GM18526 (cell line): Measurements from ENCODE around the gene GRIK4.

Experiments
- POLR2A ChIP-seq: IDR thresholded peaks from 3 replicates; pipeline ENCODE4 v1.6.1; 2011; ENCODE audit not compliant: insufficient read length; ENCODE audit errors: extremely low read depth

The GRIK4 gene

DNA sequence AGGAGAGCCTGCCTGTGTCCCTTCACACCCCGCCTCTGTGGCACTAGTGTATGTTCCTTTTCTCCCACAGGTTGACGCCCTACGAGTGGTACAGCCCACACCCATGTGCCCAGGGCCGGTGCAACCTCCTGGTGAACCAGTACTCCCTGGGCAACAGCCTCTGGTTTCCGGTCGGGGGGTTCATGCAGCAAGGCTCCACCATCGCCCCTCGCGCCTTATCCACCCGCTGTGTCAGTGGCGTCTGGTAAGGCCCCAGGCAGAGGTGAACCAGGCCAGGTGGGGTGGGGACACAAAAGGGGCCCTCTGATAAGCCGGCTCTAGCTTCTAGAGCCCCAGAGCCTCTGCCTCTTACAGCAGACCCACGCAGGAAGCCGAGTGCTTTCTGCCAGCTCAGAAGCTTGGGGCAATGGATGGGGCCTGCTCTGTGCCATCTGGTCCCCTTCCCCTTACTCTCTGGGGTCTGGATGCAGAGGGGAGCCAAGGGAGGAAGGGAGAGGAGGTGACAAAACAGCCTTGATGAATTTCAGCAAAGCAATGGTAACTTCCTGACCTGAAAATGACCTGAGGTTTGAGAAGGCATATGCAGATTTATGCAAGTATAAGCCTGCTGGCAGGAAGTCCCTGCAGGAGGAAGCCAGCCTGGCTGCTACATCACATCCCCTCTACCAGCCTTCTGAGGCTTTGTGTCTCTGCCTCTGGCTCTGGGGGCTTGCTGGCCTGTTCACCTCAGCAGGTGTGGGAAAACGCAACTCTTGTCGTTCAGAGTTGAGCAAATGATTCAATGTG lies 445.4 kb downstream of the GRIK4 start:
- no peak for TF ChIP-seq POLR2A

DNA sequence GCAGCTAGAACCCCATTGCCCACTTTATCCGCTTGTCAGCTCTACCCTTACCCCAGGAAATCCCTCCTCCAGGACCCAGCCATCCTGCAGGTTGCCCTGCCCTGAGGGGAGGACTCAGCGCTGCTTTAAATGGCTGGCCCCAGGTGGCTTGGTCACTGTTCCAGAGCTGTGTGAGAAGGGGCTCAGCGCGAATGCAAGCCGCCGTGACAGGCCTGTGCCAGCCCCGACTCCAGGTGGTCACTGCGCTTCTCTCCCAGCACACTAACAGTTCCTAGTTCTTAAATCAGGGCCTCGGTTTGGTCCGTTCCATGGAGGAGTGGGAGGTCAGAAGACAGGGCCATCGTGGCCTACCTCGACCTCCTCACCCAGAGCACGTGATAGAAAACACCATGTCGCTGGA lies 446.6 kb downstream of the GRIK4 start:
- TF ChIP-seq POLR2A: no peak

DNA sequence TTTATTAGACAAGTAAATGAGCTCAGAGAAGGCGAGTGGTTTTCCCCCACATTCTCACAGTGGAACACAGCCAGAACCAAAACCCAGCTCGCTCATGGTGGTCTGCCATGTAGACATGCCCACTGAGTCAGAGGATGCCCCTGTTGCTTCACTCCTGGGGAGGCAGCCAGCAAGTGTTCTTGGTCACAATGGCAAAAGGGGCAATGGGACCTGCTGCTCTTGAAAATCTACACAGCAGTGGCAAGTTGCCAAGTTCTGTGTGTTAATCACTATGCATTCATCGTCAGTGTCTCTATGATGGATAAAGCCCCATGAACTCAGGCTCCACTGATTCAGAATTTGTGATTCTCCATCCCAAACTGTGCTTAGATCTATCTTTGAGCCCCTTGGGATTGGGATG lies 447.6 kb downstream of the GRIK4 start:
- TF ChIP-seq POLR2A: no peak

DNA sequence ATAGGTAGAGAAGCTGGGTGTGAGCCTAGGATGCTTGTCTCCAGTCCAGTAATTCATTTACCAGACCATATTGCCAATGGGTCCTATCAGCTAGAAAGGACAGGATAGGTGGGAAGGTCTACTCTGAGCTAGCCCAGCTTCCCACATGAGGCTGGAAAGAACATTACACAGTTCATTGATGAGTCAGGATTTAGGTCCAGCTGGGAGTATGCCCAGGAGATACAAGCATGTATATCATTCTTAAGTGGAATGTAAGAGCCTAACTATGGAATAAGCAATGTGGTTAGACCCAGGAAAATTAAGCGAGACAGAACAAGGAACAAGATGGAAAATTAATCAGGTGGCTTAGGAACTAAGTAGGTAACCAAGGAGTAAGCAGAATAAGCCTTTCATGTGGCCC lies 453.3 kb downstream of the GRIK4 start:
- no peak for TF ChIP-seq POLR2A

DNA sequence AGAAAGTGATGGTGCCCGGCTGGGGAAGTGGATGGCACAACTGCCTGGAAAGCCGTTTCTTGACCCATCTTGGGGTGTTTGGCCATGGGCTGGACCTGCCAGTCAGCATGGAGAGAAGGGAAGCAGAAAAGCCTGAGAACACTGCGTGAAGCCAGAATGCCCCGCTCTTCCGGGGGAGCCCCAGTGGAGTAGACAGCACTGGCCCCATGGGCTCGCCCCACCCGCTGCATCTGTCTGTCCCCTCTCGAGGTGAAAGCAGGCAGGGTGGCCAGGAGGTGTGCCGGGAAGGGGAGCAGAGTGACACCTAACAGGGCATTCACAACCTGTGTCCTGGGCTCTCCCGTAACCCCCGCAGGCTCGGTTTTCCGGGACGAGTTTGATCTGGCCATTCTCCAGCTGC lies 455.3 kb downstream of the GRIK4 start:
- no peak for TF ChIP-seq POLR2A

DNA sequence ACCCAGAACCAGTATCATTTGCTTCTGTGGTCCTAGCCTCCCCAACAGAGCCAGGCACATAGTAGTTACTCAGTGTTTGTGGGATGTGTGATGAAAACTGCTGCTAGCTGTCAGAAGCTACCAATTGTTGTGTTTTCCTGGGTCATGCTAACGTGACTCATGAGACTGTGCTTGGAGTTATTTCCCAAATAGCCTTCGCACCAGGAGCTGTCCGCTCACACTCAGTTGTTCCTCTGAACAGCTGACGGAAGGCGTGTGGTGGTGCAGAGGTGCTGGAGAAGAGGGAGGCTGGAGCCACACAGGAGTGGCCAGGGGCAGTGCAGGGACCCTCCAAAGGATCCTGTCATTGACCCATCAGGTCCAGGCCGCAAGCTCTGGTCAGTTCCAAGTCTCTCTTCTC lies 458.4 kb downstream of the GRIK4 start:
- TF ChIP-seq POLR2A: no peak

DNA sequence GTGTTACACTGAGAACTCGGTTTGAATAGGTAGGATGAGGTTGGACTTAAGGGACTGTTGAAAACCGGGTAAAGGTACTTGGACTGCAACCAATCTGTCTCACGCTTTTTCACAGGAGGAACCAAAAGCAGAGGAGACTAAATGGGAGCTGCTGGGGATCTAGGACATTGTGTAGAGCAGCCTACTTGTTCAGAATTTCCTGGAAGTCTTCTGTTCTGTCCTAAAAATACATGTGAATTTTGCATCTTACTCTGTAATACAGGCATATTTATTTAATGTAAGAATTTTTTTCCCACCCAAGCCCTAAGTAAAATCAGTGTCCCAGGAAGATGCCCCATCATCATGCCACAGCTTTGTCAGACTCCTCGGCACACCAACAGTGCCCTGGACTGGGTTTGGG lies 460.3 kb downstream of the GRIK4 start:
- TF ChIP-seq POLR2A: no peak

DNA sequence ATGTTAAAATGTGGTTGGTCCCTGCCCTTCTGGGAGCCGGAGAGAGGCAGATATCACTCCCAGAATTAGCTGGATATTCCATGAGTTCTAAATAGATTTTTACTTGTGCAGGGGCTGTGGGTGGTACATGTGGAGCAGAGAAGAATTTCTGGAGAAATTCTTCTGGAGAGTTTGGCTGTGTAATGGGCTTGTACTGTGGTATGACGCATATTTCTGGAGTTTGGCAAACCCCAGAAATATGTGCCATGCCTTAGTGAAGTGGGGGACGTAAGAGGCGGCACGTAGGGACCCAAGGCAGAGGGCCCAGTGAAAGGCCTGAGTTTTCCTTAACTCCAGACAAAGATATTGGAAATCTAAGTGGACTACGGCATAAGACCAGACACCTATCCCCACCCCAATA lies 461.1 kb downstream of the GRIK4 start:
- TF ChIP-seq POLR2A: no peak

DNA sequence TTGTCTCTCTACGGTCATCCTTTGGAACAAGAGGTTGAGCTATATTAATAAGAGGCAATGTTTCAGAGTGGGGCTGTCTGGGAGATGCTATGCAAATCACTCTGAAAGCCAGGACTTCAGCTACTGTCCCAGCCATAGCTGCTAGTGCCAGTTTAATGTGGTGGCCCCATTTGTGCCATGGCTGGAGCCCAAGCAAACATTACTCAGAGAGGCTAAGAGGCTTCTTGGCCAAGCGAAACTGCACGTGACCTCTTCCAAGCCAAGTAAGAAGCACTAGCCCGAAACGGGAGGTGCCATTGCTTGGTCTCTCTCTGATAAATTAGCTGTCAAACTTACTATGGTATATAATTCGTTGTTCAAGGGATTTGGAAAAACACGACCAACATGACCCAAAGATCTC lies 462.0 kb downstream of the GRIK4 start:
- no peak for TF ChIP-seq POLR2A

DNA sequence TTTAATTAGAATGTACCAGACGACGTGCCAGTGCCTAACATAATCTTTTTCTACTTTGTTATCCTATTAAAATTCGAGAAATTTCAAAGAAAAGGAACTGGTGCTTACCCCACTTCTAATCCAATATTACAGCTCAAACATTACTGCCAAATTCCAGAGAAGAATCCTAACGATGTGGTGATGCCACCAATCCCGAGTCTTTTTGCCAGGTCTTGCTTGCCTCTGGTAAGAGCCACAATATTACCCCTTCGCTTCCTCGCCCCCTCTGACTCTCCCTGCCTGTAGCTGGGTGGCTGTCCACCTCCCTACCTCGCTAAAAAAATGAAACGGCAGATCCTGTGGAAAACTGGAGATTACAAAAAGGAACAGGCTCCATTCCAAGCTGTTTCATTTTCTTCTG lies 462.9 kb downstream of the GRIK4 start:
- no peak for TF ChIP-seq POLR2A

DNA sequence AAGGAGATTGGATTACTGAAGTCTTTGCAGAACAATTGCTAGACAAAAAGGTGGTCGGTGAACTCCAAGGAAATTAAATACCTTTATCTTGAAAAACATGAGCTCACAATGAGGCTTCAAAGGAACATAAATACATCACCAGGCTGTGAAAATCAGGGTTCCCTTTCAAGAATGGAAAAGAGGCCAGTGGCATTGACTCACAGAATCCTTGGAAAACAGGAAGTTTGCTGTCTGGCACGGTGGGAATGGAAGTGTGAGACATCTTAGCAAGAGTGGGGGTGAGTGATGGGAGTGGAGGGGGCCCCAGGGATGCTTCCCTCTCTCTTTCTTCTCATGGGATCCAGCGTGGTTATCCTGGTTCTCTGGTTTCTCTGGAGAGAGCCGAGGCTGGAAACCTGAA lies 463.4 kb downstream of the GRIK4 start:
- TF ChIP-seq POLR2A: no peak

DNA sequence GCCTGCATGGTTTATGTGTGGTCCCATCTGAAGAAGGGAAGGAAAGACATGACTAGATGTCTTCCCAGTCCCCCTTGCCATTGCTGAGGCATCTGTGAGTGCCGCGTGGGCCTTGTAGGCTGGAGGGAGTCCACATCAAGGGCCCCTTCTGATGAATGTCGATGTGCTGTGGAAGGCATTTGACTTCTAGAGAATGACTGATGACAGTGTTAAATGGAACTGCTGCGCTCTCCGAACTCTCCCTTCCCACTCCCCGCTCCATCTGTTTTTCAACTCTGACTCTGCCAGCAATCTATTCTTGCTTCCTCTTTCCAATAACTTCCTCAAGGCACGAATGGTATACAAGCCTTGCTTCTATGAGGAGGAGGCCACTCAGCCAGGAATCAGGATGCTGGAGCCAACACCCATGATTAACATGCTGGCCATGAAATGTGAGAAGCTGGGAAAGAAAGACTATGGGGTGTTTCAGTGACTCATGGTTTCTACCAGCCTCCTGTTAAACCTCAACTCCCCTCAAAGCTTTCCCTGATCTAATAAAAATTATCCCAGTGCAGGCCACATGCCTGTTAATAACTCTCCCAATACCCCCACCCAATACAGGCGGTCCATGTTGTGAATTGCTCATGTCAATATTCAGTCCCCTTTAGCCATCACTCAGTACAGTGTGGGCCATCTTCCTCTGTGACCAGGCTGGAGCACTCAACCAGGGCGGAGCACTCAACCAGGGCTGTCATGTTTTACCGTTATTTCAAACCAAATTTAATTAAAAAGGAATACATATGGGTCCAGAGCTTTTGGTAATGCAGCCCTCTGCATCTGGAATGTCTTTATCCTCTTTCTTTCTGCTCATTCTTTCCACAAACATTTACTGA lies 466.0 kb downstream of the GRIK4 start:
- TF ChIP-seq POLR2A: no peak

DNA sequence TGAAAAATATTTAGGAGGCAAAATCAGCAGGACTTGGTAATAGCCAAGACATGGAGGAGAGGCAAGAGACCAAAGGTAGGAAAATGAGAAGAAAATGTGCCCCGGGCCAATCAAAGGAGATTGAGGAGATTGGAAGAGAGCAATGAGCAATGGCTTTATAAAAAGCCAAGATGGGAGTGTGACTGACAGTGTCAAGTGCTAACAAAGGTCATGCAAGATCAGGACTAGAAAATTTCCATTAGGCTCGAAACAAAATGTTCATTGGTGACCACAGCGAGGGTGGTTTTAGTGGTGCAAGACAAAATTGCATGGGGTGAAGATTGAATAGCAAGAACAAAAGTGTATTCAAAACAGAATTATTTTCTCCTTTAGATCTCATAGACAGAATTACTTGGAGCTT lies 467.2 kb downstream of the GRIK4 start:
- no peak for TF ChIP-seq POLR2A

DNA sequence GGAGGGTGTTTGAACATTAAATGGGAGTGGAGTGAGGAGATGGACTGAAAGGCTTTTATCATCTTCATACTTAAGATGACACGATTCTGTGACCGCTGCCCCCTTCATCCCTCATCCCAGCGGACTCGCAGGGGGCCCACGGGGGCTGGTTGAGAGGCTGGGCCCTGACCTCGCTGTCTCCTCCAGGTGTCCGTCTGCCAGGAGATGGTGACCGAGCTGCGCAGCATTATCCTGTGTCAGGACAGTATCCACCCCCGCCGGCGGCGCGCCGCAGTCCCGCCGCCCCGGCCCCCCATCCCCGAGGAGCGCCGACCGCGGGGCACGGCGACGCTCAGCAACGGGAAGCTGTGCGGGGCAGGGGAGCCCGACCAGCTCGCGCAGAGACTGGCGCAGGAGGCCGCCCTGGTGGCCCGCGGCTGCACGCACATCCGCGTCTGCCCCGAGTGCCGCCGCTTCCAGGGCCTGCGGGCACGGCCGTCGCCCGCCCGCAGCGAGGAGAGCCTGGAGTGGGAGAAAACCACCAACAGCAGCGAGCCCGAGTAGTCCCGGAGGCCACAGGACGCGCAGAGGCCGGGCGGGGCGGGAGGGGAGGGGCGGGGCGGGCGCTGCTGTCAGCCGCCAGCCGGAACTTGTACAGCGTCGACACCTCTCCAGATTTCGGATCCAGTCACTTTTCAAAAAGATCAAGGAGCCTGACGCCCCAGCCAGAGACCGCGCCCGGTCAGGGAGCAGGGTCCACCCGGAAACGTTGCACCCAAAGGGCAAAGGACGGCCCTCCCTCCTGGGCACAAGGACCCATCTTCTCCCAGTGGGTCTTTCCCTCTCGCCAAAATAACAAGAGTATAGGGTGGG lies 474.4 kb downstream of the GRIK4 start:
- no peak for TF ChIP-seq POLR2A

DNA sequence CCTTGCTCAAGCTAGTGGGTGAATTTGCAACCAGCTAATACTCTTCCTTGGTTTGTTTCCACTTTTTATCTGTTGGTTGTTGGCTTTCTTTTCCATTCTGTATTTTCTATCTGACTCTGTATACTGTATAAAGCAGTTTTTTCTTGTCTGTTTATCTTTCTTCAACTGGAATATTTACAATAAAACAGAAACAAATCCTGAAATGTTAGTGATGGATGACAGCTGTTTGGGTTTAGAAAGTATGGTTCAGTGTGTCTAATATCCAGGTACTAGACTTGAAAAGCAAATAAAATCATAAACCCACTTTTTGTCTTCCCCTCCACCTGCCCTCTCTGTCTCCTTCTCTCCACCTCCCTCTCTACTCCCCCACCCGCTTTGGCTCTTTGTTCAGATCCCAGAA lies 477.1 kb downstream of the GRIK4 start:
- TF ChIP-seq POLR2A: no peak
